A549 (cell line): ENCODE data around the gene PEX14. TPM values are rescaled to one million over a fixed set of nuclear protein-coding genes. Genes with fewer than 3 reads are reported as not detected.

Experiments used
- ATAC-seq, 2 experiments: fragments of 200-7000 bp in 1 of 2; fragments of >200 bp in 1 of 2; cut with Nextera tagmentation in 1 of 2; cut with Tn5 transposase in 1 of 2; 3 replicates each; pipeline versions ENCODE4 v1.8.0 to v1.9.1; 2018 to 2020; ENCODE audit warnings: mild to moderate bottlenecking in 1 of 2, moderate library complexity in 1 of 2
- CTCF ChIA-PET: fragments of 300-600 bp; sonication (Branson Sonifier 250); formaldehyde crosslinking; extraction: SDS; loops from one replicate; lab custom pipeline; 2021; ENCODE audit warnings: antibody characterized with exemption, inconsistent platforms; lab: Yijun Ruan, JAX
- POLR2A ChIA-PET: fragments of 350-600 bp; formaldehyde crosslinking; extraction: SDS; loops from one replicate; lab custom pipeline; 2021; ENCODE audit warnings: antibody characterized with exemption, inconsistent platforms; lab: Yijun Ruan, JAX
- DNase-seq, 2 experiments: peaks; one replicate each; pipeline versions ENCODE4 v3.0.0 to v3.0.0-alpha.2; 2011 to 2016; ENCODE audit warnings: low read depth in 1 of 2, low spot score in 1 of 2
- FAIRE-seq: peaks from 2 replicates; lab custom pipeline; 2011; peaks lifted over from hg19 to GRCh38; lab: Jason Lieb, UNC
- H3K27ac ChIP-seq, 2 experiments: fragments of >200 bp; sonication (Bioruptor Twin); formaldehyde crosslinking; 3 replicates each; pipeline ENCODE4 v1.5.1; 2016 to 2017
- H3K4me1 ChIP-seq: fragments of >200 bp; sonication (Bioruptor Twin); formaldehyde crosslinking; 3 replicates; pipeline ENCODE4 v1.6.1; 2016
- H3K4me2 ChIP-seq: fragments of >200 bp; sonication (Bioruptor Twin); formaldehyde crosslinking; 3 replicates; pipeline ENCODE4 v1.6.1; 2016
- H3K4me3 ChIP-seq: fragments of >200 bp; sonication (Bioruptor Twin); formaldehyde crosslinking; 3 replicates; pipeline ENCODE4 v1.5.1; 2016
- H3K9me3 ChIP-seq: fragments of >200 bp; sonication (Bioruptor Twin); formaldehyde crosslinking; 3 replicates; pipeline ENCODE4 v1.6.1; 2016
- BHLHE40 ChIP-seq: IDR thresholded peaks from 2 replicates; pipeline ENCODE4 v1.6.1; 2012; ENCODE audit warnings: low read depth, low read length, inconsistent platforms
- CBX2 ChIP-seq: fragments of 200-600 bp; sonication (generic); IDR thresholded peaks from 2 replicates; pipeline ENCODE4 v1.6.1; 2016; ENCODE audit warnings: low read depth, mild to moderate bottlenecking, borderline replicate concordance
- CHD2 ChIP-seq: fragments of 150-350 bp; IDR thresholded peaks from 2 replicates; pipeline ENCODE4 v1.6.1; 2014; ENCODE audit warnings: low read length; ENCODE audit not compliant: partially characterized antibody
- CHD4 ChIP-seq: fragments of 200-600 bp; sonication (generic); IDR thresholded peaks from 2 replicates; pipeline ENCODE4 v1.6.1; 2016; ENCODE audit warnings: antibody characterized with exemption, mild to moderate bottlenecking, borderline replicate concordance
- CTCF ChIP-seq: fragments of >200 bp; sonication (Bioruptor Twin); formaldehyde crosslinking; IDR thresholded peaks from 3 replicates; pipeline ENCODE4 v1.5.1; 2016
- ESRRA ChIP-seq: fragments of 150-350 bp; IDR thresholded peaks from 2 replicates; pipeline ENCODE4 v1.6.1; 2014; ENCODE audit warnings: mild to moderate bottlenecking, low read length, borderline replicate concordance
- FOSB ChIP-seq: fragments of 250-450 bp; sonication (Bioruptor Pico); IDR thresholded peaks from 2 replicates; pipeline ENCODE4 v1.5.0; 2020; ENCODE audit warnings: mild to moderate bottlenecking, moderate library complexity
- FOSL2 ChIP-seq, 2 experiments: fragments of 450-650 bp in 1 of 2; fragments of >200 bp in 1 of 2; sonication (Bioruptor Twin) in 1 of 2; formaldehyde crosslinking; IDR thresholded peaks; 2 replicates each; pipeline versions ENCODE4 v1.5.0 to v1.6.1; 2016 to 2020; ENCODE audit warnings: mild to moderate bottlenecking in 1 of 2, moderate library complexity in 1 of 2
- FOXS1 ChIP-seq: fragments of 250-450 bp; sonication (Bioruptor Pico); IDR thresholded peaks from 2 replicates; pipeline ENCODE4 v1.5.0; 2020; ENCODE audit warnings: mild to moderate bottlenecking, moderate library complexity
- HDAC2 ChIP-seq: fragments of 200-600 bp; sonication (generic); IDR thresholded peaks from 2 replicates; pipeline ENCODE4 v1.6.1; 2016
- HEYL ChIP-seq: fragments of 250-450 bp; sonication (Bioruptor Pico); IDR thresholded peaks from 2 replicates; pipeline ENCODE4 v1.8.0; 2021; ENCODE audit warnings: mild to moderate bottlenecking, moderate library complexity
- HOXA7 ChIP-seq: fragments of 250-450 bp; sonication (Bioruptor Pico); IDR thresholded peaks from 2 replicates; pipeline ENCODE4 v1.5.0; 2020; ENCODE audit warnings: mild to moderate bottlenecking, moderate library complexity
- HOXB13 ChIP-seq: fragments of 250-450 bp; sonication (Bioruptor Pico); IDR thresholded peaks from 2 replicates; pipeline ENCODE4 v1.5.0; 2020; ENCODE audit warnings: low read depth, mild to moderate bottlenecking, moderate library complexity
- HOXB5 ChIP-seq: fragments of 250-450 bp; sonication (Bioruptor Pico); IDR thresholded peaks from 2 replicates; pipeline ENCODE4 v1.5.0; 2020; ENCODE audit warnings: mild to moderate bottlenecking, moderate library complexity
- JUNB ChIP-seq: fragments of >200 bp; sonication (Bioruptor Twin); formaldehyde crosslinking; IDR thresholded peaks from 2 replicates; pipeline ENCODE4 v1.6.1; 2016
- KDM1A ChIP-seq: fragments of 200-600 bp; sonication (generic); IDR thresholded peaks from 2 replicates; pipeline ENCODE4 v1.6.1; 2016; ENCODE audit warnings: low read depth, mild to moderate bottlenecking
- KDM5A ChIP-seq: fragments of 200-600 bp; sonication (generic); IDR thresholded peaks from 2 replicates; pipeline ENCODE4 v1.6.1; 2016; ENCODE audit warnings: antibody characterized with exemption, mild to moderate bottlenecking
- MAFK ChIP-seq: fragments of 450-650 bp; IDR thresholded peaks from 2 replicates; pipeline ENCODE4 v1.6.1; 2014; ENCODE audit not compliant: partially characterized antibody
- MAX ChIP-seq: IDR thresholded peaks from 2 replicates; pipeline ENCODE4 v1.6.1; 2012
- MYC ChIP-seq: IDR thresholded peaks from 2 replicates; pipeline ENCODE4 v1.6.1; 2012; ENCODE audit warnings: mild to moderate bottlenecking, inconsistent platforms, low read length, improper control_type of control experiment, borderline replicate concordance
- NFE2L2 ChIP-seq: fragments of 150-350 bp; conservative IDR thresholded peaks from 2 replicates; pipeline ENCODE4 v1.6.1; 2014; ENCODE audit warnings: low read length
- PBX3 ChIP-seq: IDR thresholded peaks from 2 replicates; pipeline ENCODE4 v1.6.1; 2012
- POLR2AphosphoS2 ChIP-seq: conservative IDR thresholded peaks from 2 replicates; pipeline ENCODE4 v1.6.1; 2012; ENCODE audit warnings: low read length, improper control_type of control experiment, inconsistent platforms
- RCOR1 ChIP-seq: fragments of 150-350 bp; IDR thresholded peaks from 2 replicates; pipeline ENCODE4 v1.6.1; 2014; ENCODE audit warnings: antibody characterized with exemption, low read length, low read depth
- SMC3 ChIP-seq: fragments of >200 bp; sonication (Bioruptor Twin); formaldehyde crosslinking; IDR thresholded peaks from 3 replicates; pipeline ENCODE4 v1.6.1; 2018; ENCODE audit warnings: inconsistent platforms
- SREBF2 ChIP-seq: fragments of 450-650 bp; IDR thresholded peaks from 2 replicates; pipeline ENCODE4 v1.6.1; 2014; ENCODE audit warnings: mild to moderate bottlenecking, moderate library complexity
- TFCP2L1 ChIP-seq: fragments of 250-450 bp; sonication (Bioruptor Pico); IDR thresholded peaks from 2 replicates; pipeline ENCODE4 v1.5.0; 2021; ENCODE audit warnings: mild to moderate bottlenecking
- ZFP36 ChIP-seq: fragments of 450-650 bp; IDR thresholded peaks from 2 replicates; pipeline ENCODE4 v1.6.1; 2014; ENCODE audit warnings: borderline replicate concordance; ENCODE audit not compliant: partially characterized antibody
- WGBS: methylation state at CpG from one replicate; pipeline ENCODE4 v1.1.6; 2017; ENCODE audit errors: missing lambda C conversion rate; 5-methylcytosine and 5-hydroxymethylcytosine counted together
- polyA plus RNA-seq, 4 experiments: library from polyadenylated mRNA; depleted of rRNA in 3 of 4; stranded (reverse); fragments of >200 nt; fragmentation: RNase III in 1 of 4; extraction: RNeasy Plus Mini Kit Qiagen cat#74134 plus additional on column Dnase treatment in 1 of 4; gene quantifications; 2 replicates in 3 of 4; 3 replicates in 1 of 4; pipeline ENCODE4 v1.2.3, GENCODE V29; 2011 to 2017
- TF ChIP-seq, protein P1 (sequence below): fragments of 250-450 bp; sonication (Bioruptor Pico); IDR thresholded peaks from 2 replicates; pipeline ENCODE4 v1.5.0; 2020; ENCODE audit warnings: low read depth, mild to moderate bottlenecking, moderate library complexity

Gene PEX14
- polyA plus RNA-seq, 2 of the 4 experiments (the other 2 are of a cell fraction), result 7.7 to 15.0 TPM

- H3K9me3 ChIP-seq, result peaks cover 1% of the 10 kb centered on the region; the same call in 2 of the 3 replicates
- CTCF ChIA-PET, result no interaction called here
- no peak for ATAC-seq
- TF ChIP-seq HOXB5 (CRISPR knock-in tag) (no peak), CHD2 (no peak), CHD4 (no peak), MAX (no peak), MYC (no peak), CBX2 (no peak), POLR2AphosphoS2 (no peak), FOXS1 (CRISPR knock-in tag) (no peak), CTCF (no peak), PBX3 (no peak), FOSL2 (IDR thresholded peaks at IDR 0.05) (no peak), FOSL2 (CRISPR knock-in tag; IDR thresholded peaks at IDR 0.05) (no peak), ZFP36 (no peak), FOSB (CRISPR knock-in tag) (no peak), ESRRA (no peak), SMC3 (no peak), TFCP2L1 (CRISPR knock-in tag) (no peak), KDM5A (no peak)
- TF ChIP-seq, all 56 proteins: peak for 0
- Histone ChIP-seq H3K4me2 (no peak overlapping the region), H3K27ac (no peak overlapping the region), H3K4me3 (no peak overlapping the region), H3K4me1 (no peaks in the 10 kb centered on the region)
- POLR2A ChIA-PET, result no interaction called here
- no peak for FAIRE-seq
- no peak for DNase-seq
- 94% methylated on average over 1 of the region's 1 CpG for WGBS
Measured at GRCh38 chr1:10569531-10569930, 94.8 kb downstream of the PEX14 start.

GRCh38 chr1:10575616-10576015, 100.9 kb downstream of the PEX14 start:
- ATAC-seq, result peak in 1 of 2 experiments; percentile 72; a peak in 3 of 6 replicates
- no peak overlapping the region for H3K4me3 ChIP-seq
- H3K27ac ChIP-seq, result peak overlapping the region; percentile 46 to 49; a peak in 1 of 6 replicates
- peak overlapping the region; percentile 45 for H3K4me2 ChIP-seq
- 2% methylated on average over 1 of the region's 1 CpG for WGBS
- CTCF ChIA-PET, result interaction anchor here (0.7 kb wide), 1 partner anchor 224 kb away, joined by 5 read pairs; no protein-coding TSS in a partner anchor
- H3K4me1 ChIP-seq, result peaks cover 13% of the 10 kb centered on the region
- POLR2A ChIA-PET, result no interaction called here
- DNase-seq, result peak; percentile 9 to 22
- FAIRE-seq, result no peak
- TF ChIP-seq NFE2L2 (no peak), SREBF2 (no peak), FOSB (CRISPR knock-in tag) (no peak), FOSL2 (IDR thresholded peaks at IDR 0.05) (no peak), FOSL2 (CRISPR knock-in tag; IDR thresholded peaks at IDR 0.05) (peak; percentile 38; the same call in 1 of the 2 replicates), HOXB13 (CRISPR knock-in tag) (no peak), JUNB (peak; percentile 19; the same call in 1 of the 2 replicates), HDAC2 (no peak), MAFK (no peak), BHLHE40 (no peak), MYC (no peak), SMC3 (no peak), KDM1A (no peak), RCOR1 (no peak), HEYL (no peak), HOXA7 (CRISPR knock-in tag) (no peak)
- TF ChIP-seq, protein P1, sequence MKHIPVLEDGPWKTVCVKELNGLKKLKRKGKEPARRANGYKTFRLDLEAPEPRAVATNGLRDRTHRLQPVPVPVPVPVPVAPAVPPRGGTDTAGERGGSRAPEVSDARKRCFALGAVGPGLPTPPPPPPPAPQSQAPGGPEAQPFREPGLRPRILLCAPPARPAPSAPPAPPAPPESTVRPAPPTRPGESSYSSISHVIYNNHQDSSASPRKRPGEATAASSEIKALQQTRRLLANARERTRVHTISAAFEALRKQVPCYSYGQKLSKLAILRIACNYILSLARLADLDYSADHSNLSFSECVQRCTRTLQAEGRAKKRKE (CRISPR knock-in tag), result no peak
- H3K9me3 ChIP-seq, result peaks cover 6% of the 10 kb centered on the region; the same call in 1 of the 3 replicates
